RPMI7951 (cell line): ENCODE data around the gene FKBP2. TPM values are rescaled to one million over a fixed set of nuclear protein-coding genes. Genes with fewer than 3 reads are reported as not detected.
A peak's percentile ranks its signal among the peaks of the same experiment; 100 is the strongest.

Experiments
- DNase-seq: peaks from one replicate; pipeline ENCODE4 v3.0.0-alpha.2; 2012; ENCODE audit warnings: low read depth
- total RNA-seq: library from RNA; depleted of rRNA; stranded (reverse); fragments of >200 nt; shearing (Covaris generic); gene quantifications from 2 replicates; pipeline ENCODE4 v1.2.3, GENCODE V29; 2014; rRNA removed

FKBP2 gene
- total RNA-seq, 1 experiment from 2014 or later = 76.3 TPM

- peak; percentile 90 for DNase-seq
These were observed 43.4 kb downstream of the FKBP2 start, which contains the start of gene BAD for GRCh38 chr11:64284048-64284961. Gene BAD (minus strand): TSS chr11:64284665. CDS start chr11:64284368, 297 bp downstream.

GRCh38 chr11:64284962-64285884 lies 44.3 kb downstream of the FKBP2 start, which contains the start of gene GPR137:
Gene GPR137 (plus strand): TSS chr11:64285848. CDS start chr11:64286525, 677 bp downstream.
- peak; percentile 73 for DNase-seq

GRCh38 chr11:64285885-64286800 lies 45.2 kb downstream of the FKBP2 start:
- no peak for DNase-seq

GRCh38 chr11:64286801-64287159 lies 45.9 kb downstream of the FKBP2 start:
- DNase-seq = no peak

GRCh38 chr11:64287676-64288352 lies 46.9 kb downstream of the FKBP2 start:
- no peak for DNase-seq

- no peak for DNase-seq
These were observed 47.5 kb downstream of the FKBP2 start for GRCh38 chr11:64288353-64288750.

GRCh38 chr11:64289002-64289564 lies 48.2 kb downstream of the FKBP2 start:
- no peak for DNase-seq

GRCh38 chr11:64290352-64291261 lies 49.7 kb downstream of the FKBP2 start:
- no peak for DNase-seq

- no peak for DNase-seq
These were observed 50.4 kb downstream of the FKBP2 start, which contains the start of gene KCNK4 for GRCh38 chr11:64291262-64291751. Gene KCNK4 (plus strand): TSS chr11:64291302. CDS start chr11:64293019, 1,717 bp downstream.

GRCh38 chr11:64291752-64292459 lies 51.0 kb downstream of the FKBP2 start:
- DNase-seq = no peak

- DNase-seq = no peak
These were observed 51.8 kb downstream of the FKBP2 start for GRCh38 chr11:64292460-64293254.

Other genes starting within 250 kb of the FKBP2 start
- under 0.01 TPM in 2 replicates for gene FLRT1, start 205.2 kb upstream of the FKBP2 start, total RNA-seq
- gene MACROD1, start 75.0 kb upstream of the FKBP2 start, total RNA-seq = 36.7 and 43.3 TPM in 2 replicates
- gene STIP1, start 54.9 kb upstream of the FKBP2 start, total RNA-seq = 306 and 321 TPM in 2 replicates
- 25.9 and 29.1 TPM in 2 replicates for gene FERMT3, start 34.4 kb upstream of the FKBP2 start, total RNA-seq
- gene TRPT1, start 14.9 kb upstream of the FKBP2 start, total RNA-seq = 67.2 and 79.8 TPM in 2 replicates
- gene NUDT22, start 14.8 kb upstream of the FKBP2 start, total RNA-seq = 59.7 and 90.2 TPM in 2 replicates
- 17.2 and 23.7 TPM in 2 replicates for gene DNAJC4, start 10.5 kb upstream of the FKBP2 start, total RNA-seq
- gene VEGFB, start 6.5 kb upstream of the FKBP2 start, total RNA-seq = 45.7 and 51.3 TPM in 2 replicates
- 418 and 531 TPM in 2 replicates for gene PPP1R14B, start 5.8 kb downstream of the FKBP2 start, total RNA-seq
- 48.1 and 60.4 TPM in 2 replicates for gene PLCB3, start 10.4 kb downstream of the FKBP2 start, total RNA-seq
- gene BAD, start 43.6 kb downstream of the FKBP2 start, total RNA-seq = 121 and 165 TPM in 2 replicates
- 25.9 and 26.8 TPM in 2 replicates for gene GPR137, start 44.8 kb downstream of the FKBP2 start, total RNA-seq
- gene KCNK4, start 50.2 kb downstream of the FKBP2 start, total RNA-seq = not detected in 2 replicates
- gene CATSPERZ, start 59.3 kb downstream of the FKBP2 start, total RNA-seq = 0.68 and 1.7 TPM in 2 replicates
- gene ESRRA, start 64.4 kb downstream of the FKBP2 start, total RNA-seq = 7.4 and 10.8 TPM in 2 replicates
- 434 and 545 TPM in 2 replicates for gene TRMT112, start 76.5 kb downstream of the FKBP2 start, total RNA-seq
- 245 and 355 TPM in 2 replicates for gene PRDX5, start 77.0 kb downstream of the FKBP2 start, total RNA-seq
- gene CCDC88B, start 99.1 kb downstream of the FKBP2 start, total RNA-seq = 1.2 and 2.8 TPM in 2 replicates
- gene RPS6KA4, start 118.1 kb downstream of the FKBP2 start, total RNA-seq = 20.8 and 35.0 TPM in 2 replicates